Transverse colon (tissue), 4 donors: ENCODE results near the gene GNGT1. TPM values are rescaled to one million over a fixed set of nuclear protein-coding genes. Genes with fewer than 3 reads are reported as not detected.

Experiments
- DNase-seq: peaks from one replicate; pipeline ENCODE4 v3.0.0-alpha.2; 2019
- H3K27ac ChIP-seq, 4 donors: fragments of 200-600 bp; sonication (generic); 2 replicates each; pipeline ENCODE4 v1.5.1; 2016 to 2018; ENCODE audit warnings: inconsistent platforms in 4 of 4
- H3K27me3 ChIP-seq: fragments of 200-600 bp; sonication (generic); 2 replicates; pipeline ENCODE4 v1.5.1; 2017; ENCODE audit warnings: inconsistent platforms
- H3K36me3 ChIP-seq, 4 donors: fragments of 200-600 bp; sonication (generic); 2 replicates each; pipeline ENCODE4 v1.5.1; 2017 to 2019; ENCODE audit warnings: inconsistent platforms in 4 of 4
- H3K4me1 ChIP-seq, 4 donors: fragments of 200-600 bp; sonication (generic); 2 replicates each; pipeline ENCODE4 v1.5.1; 2017 to 2020; ENCODE audit warnings: inconsistent platforms in 4 of 4
- H3K4me3 ChIP-seq, 4 donors: fragments of 200-600 bp; sonication (generic); 1 replicate in 1 of 4; 2 replicates in 3 of 4; pipeline versions ENCODE4 v1.5.1 to v1.6.1; 2017 to 2019; ENCODE audit warnings: inconsistent platforms in 4 of 4
- H3K9me3 ChIP-seq, 2 donors: fragments of 200-600 bp; sonication (generic); 2 replicates each; pipeline ENCODE4 v1.5.1; 2017 to 2019; ENCODE audit warnings: inconsistent platforms in 2 of 2
- CTCF ChIP-seq, 5 experiments: fragments of 200-600 bp in 3 of 5; fragments of 450-650 bp in 2 of 5; sonication (generic) in 3 of 5; IDR thresholded peaks; 1 replicate in 2 of 5; 2 replicates in 3 of 5; pipeline ENCODE4 v1.5.1; 2016 to 2017; ENCODE audit warnings: antibody characterized with exemption in 5 of 5, inconsistent platforms in 3 of 5, mild to moderate bottlenecking in 2 of 5, moderate library complexity in 1 of 5
- EP300 ChIP-seq: sonication (generic); formaldehyde crosslinking; IDR thresholded peaks from one replicate; pipeline ENCODE4 v1.6.1; 2017; ENCODE audit warnings: antibody characterized with exemption, low read depth
- POLR2A ChIP-seq: fragments of 450-650 bp; IDR thresholded peaks from one replicate; pipeline ENCODE4 v1.6.1; 2016; ENCODE audit warnings: antibody characterized with exemption, mild to moderate bottlenecking, moderate library complexity
- POLR2AphosphoS5 ChIP-seq, 3 donors: sonication (generic); formaldehyde crosslinking; IDR thresholded peaks; one replicate each; pipeline ENCODE4 v1.6.1; 2016; ENCODE audit warnings: antibody characterized with exemption in 3 of 3
- WGBS, 2 donors: methylation state at CpG; one replicate each; pipeline ENCODE4 v1.1.5; 2018; ENCODE audit warnings: low coverage in 1 of 2; 5-methylcytosine and 5-hydroxymethylcytosine counted together
- in situ Hi-C, 4 donors: fragments of 200-750 bp; cut with MboI; loops; one replicate each; pipeline versions ENCODE4 v1.15.0 to v1.15.1; 2017; ENCODE audit warnings: low sequenced_read_pairs in 3 of 4, low pct_ligation_motif_present in 1 of 4, low pct_unique_long_range_greater_than_20kb in 1 of 4
- intact Hi-C: fragments of 100-400 bp; cut with DNase I; formaldehyde crosslinking; loops from one replicate; pipeline ENCODE4 v1.15.1; 2023; ENCODE audit warnings: low total_unique reads
- total RNA-seq, 4 donors: library from RNA; depleted of rRNA; stranded (reverse); fragments of >200 nt; gene quantifications; one replicate each; pipeline ENCODE4 v1.1.0, GENCODE V29; 2016

GNGT1 gene
- total RNA-seq, 4 donors from 2014 or later: not detected

- intact Hi-C loops: no loop called here
These were observed 23.1 kb upstream of the GNGT1 start for GRCh38 chr7:93883078-93883916.

GRCh38 chr7:93883917-93884345 is 22.4 kb upstream of the GNGT1 start:
- H3K36me3 ChIP-seq: no peaks in the 10 kb centered on the region
- no peak overlapping the region for H3K4me3 ChIP-seq
- TF ChIP-seq POLR2AphosphoS5 (IDR thresholded peaks at IDR 0.05) (no peak), POLR2A (no peak), CTCF (IDR thresholded peaks at IDR 0.05) (no peak), EP300 (no peak)
- H3K27me3 ChIP-seq: peaks cover under 1% of the 10 kb centered on the region
- H3K27ac ChIP-seq: no peak overlapping the region
- intact Hi-C loops: no loop called here
- H3K9me3 ChIP-seq: no peaks in the 10 kb centered on the region
- H3K4me1 ChIP-seq: no peaks in the 10 kb centered on the region
- no peak for DNase-seq
- in situ Hi-C loops: loop anchor here in 1 of 4 donors (25.0 kb wide), 1 partner anchor 203 kb away; no protein-coding TSS in a partner anchor

More at GRCh38 chr7:93883078-93883916, 23.1 kb upstream of the GNGT1 start:
- no peaks in the 10 kb centered on the region for H3K27me3 ChIP-seq
- no peaks in the 10 kb centered on the region for H3K36me3 ChIP-seq
- no peak overlapping the region for H3K27ac ChIP-seq
- DNase-seq: no peak
- H3K4me1 ChIP-seq: no peaks in the 10 kb centered on the region
- WGBS, 2 donors: 76 to 82% methylated on average over 1 to 3 of the region's 3 CpGs
- no peak for TF ChIP-seq POLR2AphosphoS5 (IDR thresholded peaks at IDR 0.05)
- no peak for TF ChIP-seq EP300
- TF ChIP-seq CTCF (IDR thresholded peaks at IDR 0.05): no peak
- no peak for TF ChIP-seq POLR2A
- in situ Hi-C loops: loop anchor here in 1 of 4 donors (25.0 kb wide), 1 partner anchor 204 kb away; no protein-coding TSS in a partner anchor
- no peaks in the 10 kb centered on the region for H3K9me3 ChIP-seq
- no peak overlapping the region for H3K4me3 ChIP-seq

- intact Hi-C loops (no loop called here), in situ Hi-C loops (loop anchor here in 1 of 4 donors (25.0 kb wide), 1 partner anchor 203 kb away; no protein-coding TSS in a partner anchor)
- DNase-seq: no peak
These were observed 21.8 kb upstream of the GNGT1 start for GRCh38 chr7:93884541-93884940.

More at GRCh38 chr7:93884541-93884940, 21.8 kb upstream of the GNGT1 start:
- no peaks in the 10 kb centered on the region for H3K36me3 ChIP-seq
- WGBS, 2 donors: 32 to 60% methylated on average over 1 of the region's 1 CpG
- H3K4me3 ChIP-seq: no peak overlapping the region
- H3K9me3 ChIP-seq: no peaks in the 10 kb centered on the region
- no peak for TF ChIP-seq POLR2A
- no peak for TF ChIP-seq EP300
- TF ChIP-seq CTCF (IDR thresholded peaks at IDR 0.05): no peak
- no peak for TF ChIP-seq POLR2AphosphoS5 (IDR thresholded peaks at IDR 0.05)
- H3K27ac ChIP-seq: no peak overlapping the region
- H3K4me1 ChIP-seq: no peaks in the 10 kb centered on the region
- H3K27me3 ChIP-seq: peaks cover 7% of the 10 kb centered on the region
